Bronchial epithelial cell (primary cell): ENCODE measurements around the gene CACNA1G. TPM values are rescaled to one million over a fixed set of nuclear protein-coding genes. Genes with fewer than 3 reads are reported as not detected.
A peak's percentile ranks its signal among the peaks of the same experiment; 100 is the strongest.

Experiments used
- DNase-seq: peaks from one replicate; pipeline ENCODE4 v3.0.0-alpha.2; 2010; ENCODE audit warnings: low read depth
- FAIRE-seq: peaks from 2 replicates; lab custom pipeline; 2011; peaks lifted over from hg19 to GRCh38; lab: Jason Lieb, UNC
- H3K27me3 ChIP-seq: 2 replicates; pipeline ENCODE4 v1.5.1; 2011; ENCODE audit warnings: low read length; ENCODE audit not compliant: control insufficient read depth, insufficient read depth
- H3K36me3 ChIP-seq: 2 replicates; pipeline ENCODE4 v1.5.1; 2011; ENCODE audit warnings: low read length; ENCODE audit not compliant: control insufficient read depth, insufficient read depth
- H3K4me3 ChIP-seq: 2 replicates; pipeline ENCODE4 v1.5.1; 2011; ENCODE audit warnings: mild to moderate bottlenecking, low read depth, low read length, control low read depth
- CTCF ChIP-seq: IDR thresholded peaks from 2 replicates; pipeline ENCODE4 v1.5.1; 2011; ENCODE audit warnings: mild to moderate bottlenecking, moderate library complexity, low read length, control low read depth, inconsistent platforms; ENCODE audit not compliant: insufficient read depth, severe bottlenecking
- total RNA-seq: library from RNA; depleted of rRNA; stranded (reverse); fragments of >200 nt; gene quantifications from 2 replicates; pipeline ENCODE4 v1.2.1, GENCODE V29; 2014

CACNA1G gene
- total RNA-seq, 1 donor from 2014 or later, result not detected

- Histone ChIP-seq H3K36me3 (no peaks in the 10 kb centered on the region), H3K4me3 (peak within 1 kb of the TSS; percentile 47), H3K27me3 (no peaks in the 10 kb centered on the region)
- TF ChIP-seq CTCF, result no peak
- FAIRE-seq (no peak), DNase-seq (no peak)
These were observed 73.9 kb downstream of the CACNA1G start, which contains the start of gene ABCC3 for GRCh38 chr17:50634224-50634914. Gene ABCC3, plus strand, starts transcription at chr17:50634881. Its CDS starts 56 bp downstream, at chr17:50634937.

- no peak for DNase-seq
- Histone ChIP-seq H3K36me3 (no peaks in the 10 kb centered on the region), H3K4me3 (peak overlapping the region; percentile 47), H3K27me3 (no peaks in the 10 kb centered on the region)
- no peak for FAIRE-seq
- TF ChIP-seq CTCF, result no peak
These were observed 74.6 kb downstream of the CACNA1G start for GRCh38 chr17:50634915-50635731.

GRCh38 chr17:50635732-50635981 lies 75.1 kb downstream of the CACNA1G start:
- H3K27me3 ChIP-seq, result no peaks in the 10 kb centered on the region
- no peaks in the 10 kb centered on the region for H3K36me3 ChIP-seq
- TF ChIP-seq CTCF, result no peak
- FAIRE-seq (no peak), DNase-seq (no peak)
- H3K4me3 ChIP-seq, result peak overlapping the region; percentile 47

- Histone ChIP-seq H3K4me3 (no peak overlapping the region), H3K36me3 (no peaks in the 10 kb centered on the region), H3K27me3 (no peaks in the 10 kb centered on the region)
- TF ChIP-seq CTCF, result no peak
- DNase-seq, result no peak
- no peak for FAIRE-seq
These were observed 75.7 kb downstream of the CACNA1G start for GRCh38 chr17:50635982-50636803.

GRCh38 chr17:50636804-50637195 lies 76.3 kb downstream of the CACNA1G start:
- H3K27me3 ChIP-seq, result no peaks in the 10 kb centered on the region
- DNase-seq (no peak), FAIRE-seq (no peak)

More at GRCh38 chr17:50636804-50637195, 76.3 kb downstream of the CACNA1G start:
- Histone ChIP-seq H3K4me3 (no peak overlapping the region), H3K36me3 (no peaks in the 10 kb centered on the region)
- TF ChIP-seq CTCF, result no peak
